Pulmonary artery endothelial cell (primary cell): ENCODE data around the gene PTPRN2. TPM values are rescaled to one million over a fixed set of nuclear protein-coding genes. Genes with fewer than 3 reads are reported as not detected.

Source experiments
- DNase-seq: peaks from one replicate; pipeline ENCODE4 v3.0.0-alpha.2; 2011; ENCODE audit warnings: low read depth, low spot score
- total RNA-seq: library from RNA; depleted of rRNA; stranded (reverse); fragments of >200 nt; gene quantifications from 2 replicates; pipeline ENCODE4 v1.2.3, GENCODE V29; 2014

PTPRN2 gene
- total RNA-seq, 1 donor from 2014 or later, result 0.53 TPM

GRCh38 chr7:158106272-158106671, 481.4 kb downstream of the PTPRN2 start:
- no peak for DNase-seq

- no peak for DNase-seq
Observed at GRCh38 chr7:158103378-158103777, 484.2 kb downstream of the PTPRN2 start.

- DNase-seq, result no peak
Observed at GRCh38 chr7:158102897-158103296, 484.7 kb downstream of the PTPRN2 start.

GRCh38 chr7:158101821-158102450, 485.7 kb downstream of the PTPRN2 start:
- DNase-seq, result no peak

GRCh38 chr7:158098125-158099030, 489.2 kb downstream of the PTPRN2 start:
- no peak for DNase-seq

DNA sequence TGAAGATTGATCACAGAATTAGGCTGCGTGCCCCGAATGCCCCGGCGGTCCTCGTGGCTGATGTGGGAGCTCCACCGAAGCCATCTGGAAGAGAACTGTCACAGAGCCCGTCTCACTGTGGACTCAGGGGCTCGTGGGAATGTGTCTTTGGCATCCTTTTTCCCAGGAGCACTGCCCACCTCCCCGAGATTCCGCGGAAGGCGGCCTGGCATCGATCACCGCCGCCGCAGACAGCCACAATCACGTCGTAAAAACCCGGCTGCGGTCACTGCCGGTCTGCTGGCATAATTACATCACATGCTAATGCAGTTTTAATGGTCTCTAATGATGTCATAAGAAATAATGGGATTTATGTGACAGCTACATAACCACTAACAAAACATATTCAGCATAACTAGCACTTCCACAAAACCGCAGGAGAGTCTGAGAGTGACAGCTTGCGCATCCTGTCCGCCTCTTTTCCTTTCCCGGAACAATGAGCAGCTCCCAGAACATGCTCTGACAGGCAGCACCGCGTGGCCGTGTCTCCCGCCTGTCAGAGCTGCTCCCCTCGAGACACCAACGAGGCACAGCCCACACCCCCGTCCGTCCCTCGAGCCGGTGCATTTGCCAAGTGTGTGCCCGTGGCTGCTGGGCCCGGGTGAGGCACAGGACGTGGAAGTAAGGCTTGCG, 490.0 kb downstream of the PTPRN2 start:
- DNase-seq, result no peak

DNA sequence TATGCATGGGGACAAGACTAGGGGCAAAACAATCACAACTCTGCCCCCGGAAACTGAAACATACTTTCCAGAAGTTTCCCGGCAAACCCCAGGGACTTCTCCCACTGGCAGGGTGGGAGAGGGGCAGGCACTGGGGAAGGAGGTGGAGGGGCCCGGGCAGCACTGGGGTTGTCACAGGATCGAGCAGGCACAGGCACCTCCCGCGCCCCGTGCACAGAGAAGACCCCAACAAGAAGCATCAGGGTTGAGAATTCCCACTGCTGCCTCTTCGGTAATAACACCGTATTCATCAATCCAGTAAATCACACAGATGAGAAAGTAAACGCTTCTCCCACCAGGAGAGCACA, 490.5 kb downstream of the PTPRN2 start:
- DNase-seq, result no peak

DNA sequence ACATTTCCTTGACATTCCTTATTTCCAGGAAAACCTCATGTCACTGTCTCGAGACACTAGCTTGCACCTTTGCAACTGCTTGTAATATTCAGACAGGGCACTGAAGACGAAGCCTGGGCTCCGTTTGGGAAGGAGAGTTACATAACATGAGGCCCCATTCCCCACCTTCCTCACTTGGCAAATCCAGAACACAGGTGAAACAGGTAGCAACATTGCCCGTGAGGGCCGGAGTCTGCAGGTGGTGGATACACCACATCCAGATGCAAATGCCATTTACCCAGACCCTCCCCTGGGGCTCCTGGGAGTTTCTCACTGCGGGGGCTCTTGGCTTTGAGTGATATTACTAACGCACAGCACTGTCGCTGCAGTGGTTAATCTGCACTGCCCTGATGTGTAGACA, 491.0 kb downstream of the PTPRN2 start:
- DNase-seq, result no peak

GRCh38 chr7:158094671-158095226, 492.9 kb downstream of the PTPRN2 start:
- DNase-seq, result no peak

DNA sequence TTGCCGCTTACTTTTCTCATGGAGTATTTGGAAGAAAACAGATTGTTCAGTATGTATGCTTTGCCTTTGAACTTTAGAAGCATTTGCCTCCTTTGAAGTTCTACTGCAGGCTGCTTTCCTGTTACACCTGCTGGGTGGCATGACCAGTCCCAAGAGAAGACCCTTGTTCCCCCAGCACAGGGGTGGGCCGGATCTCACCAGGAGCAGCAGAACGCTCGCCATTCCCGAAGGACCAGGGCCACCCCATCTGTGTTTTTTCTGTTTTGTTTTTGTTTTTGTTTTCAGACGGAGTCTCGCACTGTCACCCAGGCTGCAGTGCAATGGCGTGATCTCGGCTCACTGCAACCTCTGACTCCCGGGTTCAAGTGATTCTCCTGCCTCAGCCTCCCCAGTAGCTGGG, 493.6 kb downstream of the PTPRN2 start:
- no peak for DNase-seq

- DNase-seq, result no peak
Observed at GRCh38 chr7:158093156-158093796, 494.3 kb downstream of the PTPRN2 start.

- DNase-seq, result no peak
Observed at GRCh38 chr7:158087196-158087595, 500.4 kb downstream of the PTPRN2 start.

- no peak for DNase-seq
Observed at GRCh38 chr7:158085741-158086695, 501.6 kb downstream of the PTPRN2 start.

DNA sequence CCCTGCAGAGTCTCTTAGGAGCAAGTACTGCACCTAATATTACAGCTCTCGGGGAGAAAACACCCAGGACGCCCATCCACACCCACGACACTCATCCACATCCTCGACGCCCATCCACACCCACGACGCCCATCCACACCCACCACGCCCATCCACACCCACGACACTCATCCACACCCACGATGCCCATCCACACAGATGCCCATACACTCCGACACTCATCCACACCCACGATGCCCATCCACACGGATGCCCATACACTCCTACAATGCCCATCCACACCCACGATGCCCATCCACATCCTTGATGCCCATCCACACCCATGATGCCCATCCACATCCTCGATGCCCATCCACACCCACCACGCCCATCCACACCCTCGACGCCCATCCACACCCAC, 503.1 kb downstream of the PTPRN2 start:
- DNase-seq, result no peak

DNA sequence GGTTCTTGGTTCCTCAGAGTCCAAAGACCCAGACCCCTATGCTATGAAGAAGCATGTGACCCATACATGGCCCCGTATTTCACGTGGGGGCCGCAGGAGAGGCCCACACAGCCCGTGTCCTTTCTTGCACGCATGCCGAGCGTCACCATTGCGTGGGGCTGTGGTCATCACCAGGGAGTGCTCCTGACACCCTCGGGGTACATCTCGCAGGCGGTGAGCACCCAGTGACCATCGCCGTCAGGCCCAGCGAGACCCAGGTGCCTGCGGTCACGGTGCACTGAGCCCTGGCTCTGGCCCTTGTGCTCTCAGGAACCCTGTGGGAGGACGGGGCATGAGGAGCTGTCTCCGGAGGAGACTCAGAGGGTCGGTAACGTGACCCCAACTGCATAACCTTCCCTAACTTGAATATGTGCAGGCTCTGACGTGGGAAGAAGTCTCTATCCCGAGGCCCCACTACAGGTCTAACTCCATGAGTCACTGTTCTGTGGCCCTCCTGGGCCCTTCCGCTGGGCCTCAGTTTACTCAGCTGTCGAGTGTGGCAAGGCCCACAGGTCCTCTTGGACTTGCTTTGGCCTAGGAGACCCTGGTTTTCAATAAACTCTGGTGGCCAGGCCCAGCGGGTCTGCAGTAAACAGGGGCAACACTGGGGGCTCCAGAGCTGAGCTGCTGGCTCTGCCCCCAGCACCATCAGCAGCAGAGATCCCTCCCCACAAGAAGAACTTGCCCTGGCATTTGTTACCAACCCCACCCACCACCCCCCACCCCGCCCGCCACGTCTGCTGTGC, 503.9 kb downstream of the PTPRN2 start:
- no peak for DNase-seq

GRCh38 chr7:158082761-158083160, 504.9 kb downstream of the PTPRN2 start:
- DNase-seq, result no peak

DNA sequence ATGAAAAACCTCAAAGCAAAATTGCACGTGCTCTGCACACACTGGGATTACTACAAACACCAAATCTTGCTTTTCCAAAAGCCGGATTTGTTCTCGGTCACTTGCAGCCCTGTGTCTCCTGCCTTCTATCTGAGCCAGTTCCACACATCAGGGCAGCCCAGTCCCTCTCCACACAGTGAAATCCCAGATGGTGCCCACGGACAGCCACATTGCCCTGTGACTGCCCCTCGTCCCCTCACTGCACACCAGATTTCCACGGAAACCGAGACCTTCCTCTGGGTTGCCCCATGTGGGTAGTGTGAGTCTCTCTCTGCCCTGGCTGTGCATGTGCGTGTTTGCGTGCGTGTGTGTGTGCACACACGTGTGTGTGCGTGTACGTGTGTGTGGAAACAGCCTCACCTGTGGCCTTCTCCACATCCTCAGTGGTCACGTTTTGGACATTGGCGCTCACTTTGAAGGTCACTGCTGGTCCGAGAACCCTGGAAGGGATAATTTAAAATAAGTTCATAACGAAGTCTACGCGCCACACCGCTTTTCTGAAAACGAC, 506.7 kb downstream of the PTPRN2 start:
- DNase-seq, result no peak

- no peak for DNase-seq
Observed at GRCh38 chr7:158077934-158078910, 509.4 kb downstream of the PTPRN2 start.
